Ovary (tissue), 9 donors: ENCODE results near the gene INHBB. TPM values are rescaled to one million over a fixed set of nuclear protein-coding genes. Genes with fewer than 3 reads are reported as not detected.

Source experiments
- DNase-seq, 5 donors: peaks; one replicate each; pipeline ENCODE4 v3.0.0-alpha.2; 2019 to 2020
- H3K27ac ChIP-seq, 2 donors: fragments of 200-600 bp; one replicate each; pipeline versions ENCODE4 v1.5.1 to v1.8.0; 2019 to 2022
- H3K27me3 ChIP-seq: fragments of 200-600 bp; one replicate; pipeline ENCODE4 v1.8.0; 2022
- H3K36me3 ChIP-seq: fragments of 200-600 bp; sonication (generic); one replicate; pipeline ENCODE4 v1.5.1; 2019
- H3K4me1 ChIP-seq: one replicate; pipeline ENCODE4 v1.8.1; 2013; ENCODE audit warnings: mild to moderate bottlenecking, moderate library complexity; ENCODE audit not compliant: insufficient read depth
- H3K4me3 ChIP-seq: fragments of 200-600 bp; sonication (generic); one replicate; pipeline ENCODE4 v1.5.1; 2017
- H3K9me3 ChIP-seq, 2 donors: fragments of 200-600 bp in 1 of 2; sonication (generic) in 1 of 2; one replicate each; pipeline versions ENCODE4 v1.5.1 to v1.8.1; 2013 to 2019; ENCODE audit warnings: mild to moderate bottlenecking in 1 of 2, moderate library complexity in 1 of 2
- EP300 ChIP-seq: sonication (generic); formaldehyde crosslinking; IDR thresholded peaks from one replicate; pipeline ENCODE4 v1.6.1; 2017; ENCODE audit warnings: antibody characterized with exemption
- POLR2A ChIP-seq: fragments of 450-650 bp; IDR thresholded peaks from one replicate; pipeline ENCODE4 v1.6.1; 2017; ENCODE audit warnings: antibody characterized with exemption, mild to moderate bottlenecking, moderate library complexity
- WGBS, 3 donors: extraction: QIAGEN DNeasy Blood & Tissue Kit in 1 of 3; methylation state at CpG; one replicate each; pipeline versions ENCODE4 v1.1.5 to v1.1.7; 2013 to 2017; 5-methylcytosine and 5-hydroxymethylcytosine counted together
- intact Hi-C, 4 donors: fragments of 100-400 bp; cut with DNase I; formaldehyde crosslinking; loops; one replicate each; pipeline versions ENCODE4 v1.11.0 to v1.15.1; 2022 to 2023
- polyA plus RNA-seq, 2 donors: library from polyadenylated mRNA; stranded (reverse); fragments of 200-250 nt in 1 of 2; fragments of 350-450 nt in 1 of 2; fragmentation: Illumina TruSeq in 1 of 2; extraction: RNeasy Lipid Tissue Mini Kit (QIAGEN cat#74804) in 1 of 2; gene quantifications; one replicate each; pipeline ENCODE4 v1.2.3, GENCODE V29; 2013 to 2014
- total RNA-seq, 7 donors: library from RNA; depleted of rRNA in 2 of 7; stranded (reverse); fragments of >200 nt in 2 of 7; fragmentation: NEBNext Ultra II Directional in 3 of 7; extraction: Animal tissue kit (Norgen Biotek cat#: 25700) in 3 of 7; gene quantifications; one replicate each; pipeline versions ENCODE4 v1.1.0 to v1.2.4, GENCODE V29; 2016 to 2023
- TF ChIP-seq, protein P1 (sequence below), 3 donors: fragments of 450-650 bp in 2 of 3; fragments of 200-600 bp in 1 of 3; IDR thresholded peaks; one replicate each; pipeline versions ENCODE4 v1.5.1 to v1.8.0; 2016 to 2022; ENCODE audit warnings: antibody characterized with exemption in 3 of 3, mild to moderate bottlenecking in 1 of 3
- donor health status: DM: no; HTN: no; CAD: no; lungs with moderate emphysema.
- donor health status: DM: no; HTN: no; CAD: no.
- donor health status: Bipolar disorder and iron deficiency.
- donor health status: DM: yes; HTN: yes; CAD: no.
- donor health status: DM: no; HTN: no; CAD: no.
- donor health status: DM: yes; HTN: yes; CAD: no.

Gene INHBB
- total and polyA plus RNA-seq, 9 donors: 1.1 to 6.9 (median 4.0) TPM

- H3K27me3 ChIP-seq: no peaks in the 10 kb centered on the region
- peaks cover 3% of the 10 kb centered on the region for H3K4me1 ChIP-seq
- WGBS, 3 donors: 38 to 50% (median 41%) methylated on average over 38 to 39 of the region's 39 CpGs
- intact Hi-C loops: loop anchor here in 2 of 4 donors (5.0 to 10.0 kb wide), 2 partner anchors 59 to 137 kb away; partner anchors contain the start of gene RALB (in 1 of the 2)
- no peaks in the 10 kb centered on the region for H3K9me3 ChIP-seq
- H3K27ac ChIP-seq: peak overlapping the region in 1 of 2 donors; percentile 75
- DNase-seq: peak; percentile 33 to 66 (median 54)
- TF ChIP-seq, protein P1, sequence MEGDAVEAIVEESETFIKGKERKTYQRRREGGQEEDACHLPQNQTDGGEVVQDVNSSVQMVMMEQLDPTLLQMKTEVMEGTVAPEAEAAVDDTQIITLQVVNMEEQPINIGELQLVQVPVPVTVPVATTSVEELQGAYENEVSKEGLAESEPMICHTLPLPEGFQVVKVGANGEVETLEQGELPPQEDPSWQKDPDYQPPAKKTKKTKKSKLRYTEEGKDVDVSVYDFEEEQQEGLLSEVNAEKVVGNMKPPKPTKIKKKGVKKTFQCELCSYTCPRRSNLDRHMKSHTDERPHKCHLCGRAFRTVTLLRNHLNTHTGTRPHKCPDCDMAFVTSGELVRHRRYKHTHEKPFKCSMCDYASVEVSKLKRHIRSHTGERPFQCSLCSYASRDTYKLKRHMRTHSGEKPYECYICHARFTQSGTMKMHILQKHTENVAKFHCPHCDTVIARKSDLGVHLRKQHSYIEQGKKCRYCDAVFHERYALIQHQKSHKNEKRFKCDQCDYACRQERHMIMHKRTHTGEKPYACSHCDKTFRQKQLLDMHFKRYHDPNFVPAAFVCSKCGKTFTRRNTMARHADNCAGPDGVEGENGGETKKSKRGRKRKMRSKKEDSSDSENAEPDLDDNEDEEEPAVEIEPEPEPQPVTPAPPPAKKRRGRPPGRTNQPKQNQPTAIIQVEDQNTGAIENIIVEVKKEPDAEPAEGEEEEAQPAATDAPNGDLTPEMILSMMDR (IDR thresholded peaks at IDR 0.05): no peak
- no peak for TF ChIP-seq POLR2A
- no peak for TF ChIP-seq EP300
- H3K36me3 ChIP-seq: no peaks in the 10 kb centered on the region
- peak overlapping the region; percentile 47 for H3K4me3 ChIP-seq
Observed at GRCh38 chr2:120313695-120314615, 32.0 kb upstream of the INHBB start.

- WGBS, 3 donors: 78 to 85% (median 82%) methylated on average over 19 of the region's 19 CpGs
- peaks cover 3% of the 10 kb centered on the region for H3K4me1 ChIP-seq
- H3K27ac ChIP-seq: peak overlapping the region in 1 of 2 donors; percentile 75
- no peaks in the 10 kb centered on the region for H3K9me3 ChIP-seq
- H3K27me3 ChIP-seq: no peaks in the 10 kb centered on the region
- H3K36me3 ChIP-seq: no peaks in the 10 kb centered on the region
- DNase-seq: peak; percentile 47 to 72 (median 57)
- H3K4me3 ChIP-seq: no peak overlapping the region
- intact Hi-C loops: loop anchor here in 2 of 4 donors (5.0 to 10.0 kb wide), 3 partner anchors 60 to 138 kb away; partner anchors contain the start of gene RALB (in 2 of the 2)
- TF ChIP-seq EP300 (no peak), POLR2A (no peak)
- TF ChIP-seq, protein P1 (IDR thresholded peaks at IDR 0.05): no peak
Observed at GRCh38 chr2:120314690-120315366, 31.1 kb upstream of the INHBB start.

DNA sequence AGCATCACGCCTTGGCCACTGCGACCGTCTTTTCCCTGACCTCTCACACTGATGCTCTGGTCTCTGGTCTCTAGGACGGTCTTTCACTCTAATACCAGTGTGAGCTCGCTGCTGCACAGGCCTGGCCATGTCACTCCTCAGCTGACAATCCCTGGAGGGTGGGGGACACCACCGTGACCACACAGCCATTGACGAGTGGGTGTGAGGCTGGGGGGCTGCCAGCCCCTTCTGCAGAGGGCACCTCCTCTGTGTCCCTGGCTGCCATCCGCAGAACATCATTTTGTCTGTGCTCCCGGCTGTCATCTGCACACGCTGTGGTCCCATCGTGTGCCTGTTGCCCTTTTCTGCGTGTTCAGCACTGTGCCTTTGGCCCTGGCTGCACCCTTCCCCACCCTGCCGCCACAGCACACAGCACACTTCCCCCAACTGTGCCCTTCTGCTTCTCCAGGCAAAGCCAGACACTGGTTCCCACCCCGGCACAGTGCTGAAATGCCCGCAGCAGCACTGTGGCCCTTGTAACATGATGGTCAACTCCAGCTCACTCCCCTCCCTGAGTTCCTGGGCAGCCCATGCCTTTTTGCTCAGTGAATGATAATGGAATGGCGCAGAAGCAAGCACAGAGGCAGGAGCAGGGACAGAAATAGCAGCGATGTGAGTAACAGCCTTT is 30.4 kb upstream of the INHBB start:
- H3K9me3 ChIP-seq: no peaks in the 10 kb centered on the region
- H3K27me3 ChIP-seq: no peaks in the 10 kb centered on the region
- H3K27ac ChIP-seq: no peak overlapping the region
- no peak overlapping the region for H3K4me3 ChIP-seq
- H3K4me1 ChIP-seq: peaks cover 3% of the 10 kb centered on the region
- DNase-seq: no peak
- WGBS, 3 donors: 89 to 91% (median 90%) methylated on average over 17 of the region's 17 CpGs
- TF ChIP-seq POLR2A (no peak), EP300 (no peak)
- TF ChIP-seq, protein P1 (IDR thresholded peaks at IDR 0.05): no peak
- intact Hi-C loops: loop anchor here in 2 of 4 donors (5.0 to 10.0 kb wide), 2 partner anchors 61 to 63 kb away; partner anchors contain the start of gene RALB (in 2 of the 2)
- H3K36me3 ChIP-seq: no peaks in the 10 kb centered on the region

- H3K27ac ChIP-seq: no peak overlapping the region
- WGBS, 3 donors: 89 to 91% (median 90%) methylated on average over 5 of the region's 5 CpGs
- H3K4me1 ChIP-seq: peaks cover 3% of the 10 kb centered on the region
- intact Hi-C loops: loop anchor here in 2 of 4 donors (5.0 to 10.0 kb wide), 2 partner anchors 61 to 64 kb away; partner anchors contain the start of gene RALB (in 2 of the 2)
- no peak overlapping the region for H3K4me3 ChIP-seq
- no peaks in the 10 kb centered on the region for H3K9me3 ChIP-seq
- H3K27me3 ChIP-seq: no peaks in the 10 kb centered on the region
- no peaks in the 10 kb centered on the region for H3K36me3 ChIP-seq
- TF ChIP-seq EP300: no peak
- no peak for TF ChIP-seq POLR2A
- DNase-seq: no peak
Observed at GRCh38 chr2:120316071-120316470, 29.9 kb upstream of the INHBB start.
